Measurements from ENCODE around the gene CHRM1. TPM values are rescaled to one million over a fixed set of nuclear protein-coding genes. Genes with fewer than 3 reads are reported as not detected.

CHRM1 gene
- total and polyA plus RNA-seq, 2 of the 13 experiments (the other 11 are each of a cell fraction or from before 2014, with no cell fraction given): not detected

- ATAC-seq: peak; percentile 91
- no peak for TF ChIP-seq ZNF17 (CRISPR knock-in tag; IDR thresholded peaks at IDR 0.05)
- no peak; the same call in 1 of the 2 replicates for TF ChIP-seq ELF1 (CRISPR knock-in tag; IDR thresholded peaks at IDR 0.05)
- no peak for TF ChIP-seq PBX2 (CRISPR knock-in tag; IDR thresholded peaks at IDR 0.05)
- TF ChIP-seq ZNF770 (CRISPR knock-in tag; IDR thresholded peaks at IDR 0.05): peak; percentile 82
- no peak for TF ChIP-seq MTA3 (CRISPR knock-in tag; IDR thresholded peaks at IDR 0.05)
- TF ChIP-seq KDM3A (CRISPR knock-in tag; IDR thresholded peaks at IDR 0.05; ENCODE audit: low read depth): peak; percentile 60; the same call in 1 of the 2 replicates
- no peak for TF ChIP-seq ZKSCAN1 (IDR thresholded peaks at IDR 0.05; ENCODE audit: low read length)
- TF ChIP-seq ZNF33B (CRISPR knock-in tag; IDR thresholded peaks at IDR 0.05): 0 out of 2 replicates have a peak, but pooled peaks have one; percentile 68
- no peak for TF ChIP-seq HDAC6 (IDR thresholded peaks at IDR 0.05; ENCODE audit: low read depth, low read length)
- no peak for TF ChIP-seq SMYD3 (CRISPR knock-in tag; IDR thresholded peaks at IDR 0.05)
- TF ChIP-seq GABPB1 (CRISPR knock-in tag; IDR thresholded peaks at IDR 0.05): peak; percentile 79
- no peak for TF ChIP-seq ZNF766 (CRISPR knock-in tag; IDR thresholded peaks at IDR 0.05; ENCODE audit: borderline replicate concordance)
- no peak for TF ChIP-seq ZNF234 (CRISPR knock-in tag; conservative IDR thresholded peaks at IDR 0.05)
- 0 out of 2 replicates have a peak, but pooled peaks have one; percentile 68 for TF ChIP-seq ZNF230 (CRISPR knock-in tag; IDR thresholded peaks at IDR 0.05)
- peak; percentile 90 for TF ChIP-seq ZNF547 (CRISPR knock-in tag; IDR thresholded peaks at IDR 0.05)
- TF ChIP-seq ZSCAN21 (CRISPR knock-in tag; IDR thresholded peaks at IDR 0.05; ENCODE audit: borderline replicate concordance): peak; percentile 81
- no peak for TF ChIP-seq NFIB (CRISPR knock-in tag; IDR thresholded peaks at IDR 0.05; ENCODE audit: borderline replicate concordance)
- TF ChIP-seq TAF1 (CRISPR knock-in tag; IDR thresholded peaks at IDR 0.05): peak; percentile 98
- TF ChIP-seq ZNF251 (CRISPR knock-in tag; IDR thresholded peaks at IDR 0.05): no peak
- peak; percentile 88 for TF ChIP-seq ERF (CRISPR knock-in tag; IDR thresholded peaks at IDR 0.05)
- peak; percentile 94 for TF ChIP-seq ZNF891 (CRISPR knock-in tag; IDR thresholded peaks at IDR 0.05)
Observed at GRCh38 chr11:62880803-62881578, 40.2 kb downstream of the CHRM1 start, which contains the start of gene SLC3A2. Gene SLC3A2 (plus strand): TSS chr11:62880896. CDS start chr11:62881024, 128 bp downstream.

More at GRCh38 chr11:62880803-62881578, 40.2 kb downstream of the CHRM1 start, which contains the start of gene SLC3A2:
- Histone ChIP-seq H3K36me3 (replicated peaks in 1 of 2; ENCODE audit: control insufficient read depth in 1 of 2, insufficient read depth in 2 of 2, low read length in 2 of 2) (peaks cover 20 to 64% of the 10 kb centered on the region in 2 experiments), H3K9me3 (ENCODE audit: low read length) (no peaks in the 10 kb centered on the region), H3K4me3 (replicated peaks in 1 of 3; ENCODE audit: insufficient read depth in 1 of 3, low read depth in 2 of 3, low read length in 3 of 3) (peak within 1 kb of the TSS; percentile 92 to 99 (median 94)), H3K79me2 (ENCODE audit: insufficient read depth, low read length) (peaks cover 63% of the 10 kb centered on the region), H3K9ac (ENCODE audit: insufficient read depth, low read depth, low read length) (peak within 1 kb of the TSS; percentile 92), H3K4me2 (ENCODE audit: low read depth, low read length) (peak within 1 kb of the TSS; percentile 81), H3K27me3 (ENCODE audit: control insufficient read depth in 1 of 2, insufficient read depth in 2 of 2, low read length in 2 of 2) (no peaks in the 10 kb centered on the region; a peak in 1 of 5 replicates), H3K4me1 (ENCODE audit: insufficient read depth, low read length) (peaks cover 56% of the 10 kb centered on the region), H2AFZ (ENCODE audit: low read length) (no peak within 1 kb of the TSS), H4K20me1 (ENCODE audit: insufficient read depth, low read length) (peaks cover 19% of the 10 kb centered on the region; the same call in 1 of the 2 replicates), H3K27ac (ENCODE audit: extremely low read length, insufficient read depth, low read length) (peak within 1 kb of the TSS; percentile 93)
- intact Hi-C loops (cut with micrococcal nuclease; ENCODE audit: unreplicated experiment): loop anchor here (1.0 to 2.0 kb wide), 2 partner anchors 25 to 94 kb away; partner anchors contain the start of gene TMEM179B
- POLR2A ChIA-PET: interaction anchor here (0.6 to 5.8 kb wide), 23 partner anchors 9 to 886 kb away, joined by 3 to 90 read pairs (median 6); partner anchors contain the start of genes AHNAK, HNRNPUL2, LBHD1 and MTA2
- DNase-seq (ENCODE audit: low spot score) (peak; percentile 74), FAIRE-seq (peak; percentile 56)
- TSS peak; percentile 90 for BruUV-seq (replicated peaks)
- CTCF ChIA-PET (ENCODE audit: low intra/inter-chr PET ratio, low total read pairs): no interaction called here
- 1% methylated on average over 22 of the region's 69 CpGs for WGBS (ENCODE audit: low lambda C conversion rate)
- in situ Hi-C loops (cut with HindIII; ENCODE audit: extremely low pct_ligation_motif_present, low pct_unique_long_range_greater_than_20kb): no loop called here

All from HepG2 (cell line).